HG03342 (cell line): ENCODE results near the gene VCP.

Experiments
- ATAC-seq: cut with Tn5 transposase; IDR thresholded peaks from one replicate; pipeline ENCODE4 v1.9.1; 2021; ENCODE audit warnings: mild to moderate bottlenecking, moderate library complexity; ENCODE audit not compliant: unreplicated experiment

VCP gene

GRCh38 chr9:35067056-35067455 lies 5.4 kb downstream of the VCP start:
- ATAC-seq, result no peak

- ATAC-seq, result no peak
Measured at GRCh38 chr9:35060548-35061207, 11.7 kb downstream of the VCP start.

GRCh38 chr9:35059438-35059837 lies 13.0 kb downstream of the VCP start:
- no peak for ATAC-seq

GRCh38 chr9:35057271-35057620 lies 15.2 kb downstream of the VCP start:
- no peak for ATAC-seq

GRCh38 chr9:35056571-35057270 lies 15.7 kb downstream of the VCP start:
- no peak for ATAC-seq

GRCh38 chr9:35054871-35055644 lies 17.4 kb downstream of the VCP start:
- no peak for ATAC-seq

GRCh38 chr9:35054185-35054835 lies 18.1 kb downstream of the VCP start:
- ATAC-seq, result no peak

- ATAC-seq, result no peak
Measured at GRCh38 chr9:35051069-35051967, 21.1 kb downstream of the VCP start.

- ATAC-seq, result no peak
Measured at GRCh38 chr9:35048511-35048910, 23.9 kb downstream of the VCP start.

GRCh38 chr9:35044071-35044470 lies 28.4 kb downstream of the VCP start:
- ATAC-seq, result no peak

- no peak for ATAC-seq
Measured at GRCh38 chr9:35042891-35043545, 29.4 kb downstream of the VCP start.

GRCh38 chr9:35042081-35042604 lies 30.3 kb downstream of the VCP start:
- no peak for ATAC-seq

GRCh38 chr9:35035851-35036701 lies 36.3 kb downstream of the VCP start:
- ATAC-seq, result no peak

GRCh38 chr9:35033101-35033500 lies 39.3 kb downstream of the VCP start:
- ATAC-seq, result no peak

- no peak for ATAC-seq
Measured at GRCh38 chr9:35029852-35030251, 42.6 kb downstream of the VCP start.

- no peak for ATAC-seq
Measured at GRCh38 chr9:35029241-35029640, 43.2 kb downstream of the VCP start.

- no peak for ATAC-seq
Measured at GRCh38 chr9:35028341-35028740, 44.1 kb downstream of the VCP start.

- ATAC-seq, result no peak
Measured at GRCh38 chr9:35027860-35028259, 44.6 kb downstream of the VCP start.

GRCh38 chr9:35027374-35027773 lies 45.1 kb downstream of the VCP start:
- no peak for ATAC-seq
